SK-N-SH treated with all-trans-retinoic acid at 6 μM for 48 hours (cell line): Measurements from ENCODE around the gene ZFYVE21.

ENCODE experiments used
- ATAC-seq: fragments of 200-7000 bp; cut with Tn5 transposase; 3 replicates; pipeline ENCODE4 v1.9.1; 2020; ENCODE audit warnings: mild to moderate bottlenecking, moderate library complexity
- ARNTL ChIP-seq: fragments of 450-650 bp; formaldehyde crosslinking; IDR thresholded peaks from 2 replicates; pipeline ENCODE4 v1.5.0; 2020; ENCODE audit warnings: low read depth, mild to moderate bottlenecking, moderate library complexity, borderline replicate concordance
- BACH2 ChIP-seq: fragments of 250-450 bp; sonication (Bioruptor Pico); IDR thresholded peaks from 2 replicates; pipeline ENCODE4 v1.9.0; 2021; ENCODE audit warnings: mild to moderate bottlenecking, borderline replicate concordance
- CSDC2 ChIP-seq: fragments of 250-450 bp; sonication (Bioruptor Pico); IDR thresholded peaks from 2 replicates; pipeline ENCODE4 v1.5.0; 2020; ENCODE audit warnings: mild to moderate bottlenecking, moderate library complexity
- GLIS3 ChIP-seq: fragments of 250-450 bp; sonication (Bioruptor Pico); IDR thresholded peaks from 2 replicates; pipeline ENCODE4 v1.5.0; 2020; ENCODE audit warnings: mild to moderate bottlenecking, moderate library complexity
- ISL1 ChIP-seq: fragments of 250-450 bp; sonication (Bioruptor Pico); IDR thresholded peaks from 2 replicates; pipeline ENCODE4 v2.1.2; 2022; ENCODE audit warnings: mild to moderate bottlenecking, moderate library complexity
- OSR1 ChIP-seq: fragments of 250-450 bp; sonication (Bioruptor Pico); IDR thresholded peaks from 2 replicates; pipeline ENCODE4 v1.8.0; 2022; ENCODE audit warnings: moderate library complexity, mild to moderate bottlenecking, inconsistent platforms
- RARB ChIP-seq: fragments of 250-450 bp; sonication (Bioruptor Pico); IDR thresholded peaks from 2 replicates; pipeline ENCODE4 v1.8.0; 2021; ENCODE audit warnings: mild to moderate bottlenecking, moderate library complexity
- SNAI2 ChIP-seq: fragments of 250-450 bp; sonication (Bioruptor Pico); IDR thresholded peaks from 2 replicates; pipeline ENCODE4 v1.5.0; 2020; ENCODE audit warnings: mild to moderate bottlenecking, moderate library complexity
- TCF4 ChIP-seq: fragments of 250-450 bp; sonication (Bioruptor Pico); IDR thresholded peaks from 2 replicates; pipeline ENCODE4 v1.8.0; 2021; ENCODE audit warnings: mild to moderate bottlenecking, moderate library complexity, borderline replicate concordance
- TOX ChIP-seq: fragments of 250-450 bp; sonication (Bioruptor Pico); IDR thresholded peaks from 2 replicates; pipeline ENCODE4 v1.8.0; 2021; ENCODE audit warnings: mild to moderate bottlenecking, moderate library complexity, borderline replicate concordance
- ZC3H10 ChIP-seq: fragments of 250-450 bp; sonication (Bioruptor Pico); IDR thresholded peaks from 2 replicates; pipeline ENCODE4 v1.5.1; 2021; ENCODE audit warnings: mild to moderate bottlenecking, moderate library complexity
- ZFP3 ChIP-seq: fragments of 250-450 bp; sonication (Bioruptor Pico); IDR thresholded peaks from 2 replicates; pipeline ENCODE4 v1.5.0; 2020; ENCODE audit warnings: mild to moderate bottlenecking, moderate library complexity
- ZNF565 ChIP-seq: fragments of 450-650 bp; formaldehyde crosslinking; conservative IDR thresholded peaks from 2 replicates; pipeline ENCODE4 v1.5.0; 2020; ENCODE audit warnings: low read depth, mild to moderate bottlenecking, moderate library complexity
- ZNF70 ChIP-seq: fragments of 450-650 bp; formaldehyde crosslinking; IDR thresholded peaks from 2 replicates; pipeline ENCODE4 v1.5.0; 2020; ENCODE audit warnings: mild to moderate bottlenecking, moderate library complexity
- ZNF8 ChIP-seq: fragments of 450-650 bp; formaldehyde crosslinking; IDR thresholded peaks from 2 replicates; pipeline ENCODE4 v1.5.0; 2020; ENCODE audit warnings: mild to moderate bottlenecking, moderate library complexity
- TF ChIP-seq, protein P1 (sequence below): fragments of 250-450 bp; sonication (Bioruptor Pico); IDR thresholded peaks from 2 replicates; pipeline ENCODE4 v1.5.0; 2020; ENCODE audit warnings: mild to moderate bottlenecking, moderate library complexity

ZFYVE21 gene

DNA sequence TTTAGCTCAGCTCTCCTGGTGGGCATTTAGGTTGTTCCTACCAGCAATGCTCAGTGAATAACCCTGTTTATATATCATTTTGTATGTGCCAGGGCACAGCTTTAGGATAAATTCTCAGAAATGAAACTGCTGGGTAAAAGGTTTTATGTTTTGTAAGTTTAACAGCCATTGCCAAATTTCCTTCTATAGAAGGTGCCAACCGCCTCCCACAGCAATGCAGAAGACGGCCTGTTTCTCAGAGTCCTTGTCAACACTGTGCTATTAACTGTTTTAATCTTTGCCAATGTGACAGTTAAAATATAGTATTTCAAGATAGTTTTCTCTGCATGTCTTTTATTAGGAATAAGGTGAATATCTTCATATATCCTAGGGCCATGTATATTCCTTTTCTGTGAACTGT lies 66.8 kb downstream of the ZFYVE21 start:
- TF ChIP-seq TCF4 (no peak), ZNF8 (CRISPR knock-in tag) (no peak), SNAI2 (CRISPR knock-in tag) (no peak), CSDC2 (CRISPR knock-in tag) (no peak), ISL1 (no peak), ZC3H10 (CRISPR knock-in tag) (no peak), RARB (CRISPR knock-in tag) (no peak), ZNF70 (no peak), GLIS3 (CRISPR knock-in tag) (no peak), ZFP3 (no peak), BACH2 (CRISPR knock-in tag) (no peak), OSR1 (CRISPR knock-in tag) (no peak), TOX (CRISPR knock-in tag) (no peak), ARNTL (CRISPR knock-in tag) (no peak), ZNF565 (CRISPR knock-in tag) (no peak)
- TF ChIP-seq, protein P1, sequence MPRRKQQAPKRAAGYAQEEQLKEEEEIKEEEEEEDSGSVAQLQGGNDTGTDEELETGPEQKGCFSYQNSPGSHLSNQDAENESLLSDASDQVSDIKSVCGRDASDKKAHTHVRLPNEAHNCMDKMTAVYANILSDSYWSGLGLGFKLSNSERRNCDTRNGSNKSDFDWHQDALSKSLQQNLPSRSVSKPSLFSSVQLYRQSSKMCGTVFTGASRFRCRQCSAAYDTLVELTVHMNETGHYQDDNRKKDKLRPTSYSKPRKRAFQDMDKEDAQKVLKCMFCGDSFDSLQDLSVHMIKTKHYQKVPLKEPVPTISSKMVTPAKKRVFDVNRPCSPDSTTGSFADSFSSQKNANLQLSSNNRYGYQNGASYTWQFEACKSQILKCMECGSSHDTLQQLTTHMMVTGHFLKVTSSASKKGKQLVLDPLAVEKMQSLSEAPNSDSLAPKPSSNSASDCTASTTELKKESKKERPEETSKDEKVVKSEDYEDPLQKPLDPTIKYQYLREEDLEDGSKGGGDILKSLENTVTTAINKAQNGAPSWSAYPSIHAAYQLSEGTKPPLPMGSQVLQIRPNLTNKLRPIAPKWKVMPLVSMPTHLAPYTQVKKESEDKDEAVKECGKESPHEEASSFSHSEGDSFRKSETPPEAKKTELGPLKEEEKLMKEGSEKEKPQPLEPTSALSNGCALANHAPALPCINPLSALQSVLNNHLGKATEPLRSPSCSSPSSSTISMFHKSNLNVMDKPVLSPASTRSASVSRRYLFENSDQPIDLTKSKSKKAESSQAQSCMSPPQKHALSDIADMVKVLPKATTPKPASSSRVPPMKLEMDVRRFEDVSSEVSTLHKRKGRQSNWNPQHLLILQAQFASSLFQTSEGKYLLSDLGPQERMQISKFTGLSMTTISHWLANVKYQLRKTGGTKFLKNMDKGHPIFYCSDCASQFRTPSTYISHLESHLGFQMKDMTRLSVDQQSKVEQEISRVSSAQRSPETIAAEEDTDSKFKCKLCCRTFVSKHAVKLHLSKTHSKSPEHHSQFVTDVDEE (CRISPR knock-in tag), result no peak
- TF ChIP-seq, all 23 proteins: peak for 0

More for the DNA sequence above, 66.8 kb downstream of the ZFYVE21 start:
- no peak for ATAC-seq
